Measurements from ENCODE around the gene SYNDIG1. TPM values are rescaled to one million over a fixed set of nuclear protein-coding genes. Genes with fewer than 3 reads are reported as not detected.

Gene SYNDIG1
- total RNA-seq, 4 donors from 2014 or later, result 0.20 to 1.3 (median 0.66) TPM; not detected in 1

DNA sequence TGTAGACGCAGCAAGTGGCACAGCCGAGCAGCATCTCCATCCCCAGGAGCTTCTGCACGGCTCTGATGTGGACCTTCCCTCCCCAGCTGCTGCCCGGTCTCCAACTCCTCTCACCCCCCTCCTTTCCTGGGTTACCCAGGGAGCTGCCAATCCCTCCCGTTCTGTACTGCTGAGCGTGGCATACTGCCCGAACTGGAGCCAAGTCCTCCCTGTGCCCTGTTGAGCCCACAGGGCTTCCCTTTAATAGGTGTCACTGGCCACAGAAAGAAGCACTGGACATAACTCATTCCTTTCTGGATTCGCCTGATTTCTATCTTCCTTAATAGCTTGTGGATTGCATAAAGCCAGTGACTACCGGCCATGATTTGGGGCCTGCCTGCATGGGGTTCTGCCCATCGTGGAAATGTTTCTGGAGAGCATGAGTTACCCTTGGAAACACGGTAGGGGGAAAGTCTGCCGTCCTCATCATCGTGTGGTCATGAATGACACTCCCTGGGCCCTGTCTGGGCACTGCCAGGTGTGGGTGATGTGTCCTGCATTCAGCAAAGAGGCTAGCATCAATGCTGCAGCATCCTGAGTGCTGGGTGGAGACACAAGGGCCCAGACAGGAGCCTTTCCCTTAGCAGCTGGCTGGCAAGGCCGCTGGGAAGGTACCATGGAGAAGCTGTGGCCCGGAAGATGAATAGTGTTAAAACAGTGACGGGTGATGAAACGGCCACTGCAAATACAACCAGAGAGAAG lies 189.7 kb downstream of the SYNDIG1 start:
- H3K36me3 ChIP-seq, result no peaks in the 10 kb centered on the region
- H3K9me3 ChIP-seq, result no peaks in the 10 kb centered on the region
- in situ Hi-C loops (cut with MboI; ENCODE audit: low sequenced_read_pairs in 4 of 4) (loop anchor here in 1 of 4 donors (25.0 kb wide), 1 partner anchor 97 kb away; no protein-coding TSS in a partner anchor), intact Hi-C loops (cut with DNase I; ENCODE audit: low total_unique reads) (no loop called here)
- DNase-seq (no peak), ATAC-seq (no peak)
- H3K27me3 ChIP-seq, result peaks cover 0 to 4% (median 2%) of the 10 kb centered on the region in 3 donors
- TF ChIP-seq, protein P1, sequence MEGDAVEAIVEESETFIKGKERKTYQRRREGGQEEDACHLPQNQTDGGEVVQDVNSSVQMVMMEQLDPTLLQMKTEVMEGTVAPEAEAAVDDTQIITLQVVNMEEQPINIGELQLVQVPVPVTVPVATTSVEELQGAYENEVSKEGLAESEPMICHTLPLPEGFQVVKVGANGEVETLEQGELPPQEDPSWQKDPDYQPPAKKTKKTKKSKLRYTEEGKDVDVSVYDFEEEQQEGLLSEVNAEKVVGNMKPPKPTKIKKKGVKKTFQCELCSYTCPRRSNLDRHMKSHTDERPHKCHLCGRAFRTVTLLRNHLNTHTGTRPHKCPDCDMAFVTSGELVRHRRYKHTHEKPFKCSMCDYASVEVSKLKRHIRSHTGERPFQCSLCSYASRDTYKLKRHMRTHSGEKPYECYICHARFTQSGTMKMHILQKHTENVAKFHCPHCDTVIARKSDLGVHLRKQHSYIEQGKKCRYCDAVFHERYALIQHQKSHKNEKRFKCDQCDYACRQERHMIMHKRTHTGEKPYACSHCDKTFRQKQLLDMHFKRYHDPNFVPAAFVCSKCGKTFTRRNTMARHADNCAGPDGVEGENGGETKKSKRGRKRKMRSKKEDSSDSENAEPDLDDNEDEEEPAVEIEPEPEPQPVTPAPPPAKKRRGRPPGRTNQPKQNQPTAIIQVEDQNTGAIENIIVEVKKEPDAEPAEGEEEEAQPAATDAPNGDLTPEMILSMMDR (IDR thresholded peaks at IDR 0.05 in 4 of 5, conservative IDR thresholded peaks at IDR 0.05 in 1 of 5), result no peak
- no peak for TF ChIP-seq POLR2A (IDR thresholded peaks at IDR 0.05)
- H3K4me1 ChIP-seq, result peaks cover 0 to 6% of the 10 kb centered on the region in 2 donors
- no peak overlapping the region for H3K27ac ChIP-seq
- H3K4me3 ChIP-seq, result no peak overlapping the region

GRCh38 chr20:24659835-24660234 lies 190.4 kb downstream of the SYNDIG1 start:
- Histone ChIP-seq H3K4me1 (peaks cover 0 to 6% of the 10 kb centered on the region in 2 donors), H3K36me3 (no peaks in the 10 kb centered on the region), H3K27me3 (peaks cover 0 to 6% (median 4%) of the 10 kb centered on the region in 3 donors), H3K27ac (no peak overlapping the region), H3K9me3 (no peaks in the 10 kb centered on the region), H3K4me3 (no peak overlapping the region)
- in situ Hi-C loops (cut with MboI; ENCODE audit: low sequenced_read_pairs in 4 of 4), result loop anchor here in 1 of 4 donors (25.0 kb wide), 1 partner anchor 98 kb away; no protein-coding TSS in a partner anchor
- no peak for DNase-seq
- TF ChIP-seq POLR2A (IDR thresholded peaks at IDR 0.05), result no peak
- TF ChIP-seq, protein P1 (IDR thresholded peaks at IDR 0.05 in 4 of 5, conservative IDR thresholded peaks at IDR 0.05 in 1 of 5), result no peak
- intact Hi-C loops (cut with DNase I; ENCODE audit: low total_unique reads), result no loop called here
- no peak for ATAC-seq

DNA sequence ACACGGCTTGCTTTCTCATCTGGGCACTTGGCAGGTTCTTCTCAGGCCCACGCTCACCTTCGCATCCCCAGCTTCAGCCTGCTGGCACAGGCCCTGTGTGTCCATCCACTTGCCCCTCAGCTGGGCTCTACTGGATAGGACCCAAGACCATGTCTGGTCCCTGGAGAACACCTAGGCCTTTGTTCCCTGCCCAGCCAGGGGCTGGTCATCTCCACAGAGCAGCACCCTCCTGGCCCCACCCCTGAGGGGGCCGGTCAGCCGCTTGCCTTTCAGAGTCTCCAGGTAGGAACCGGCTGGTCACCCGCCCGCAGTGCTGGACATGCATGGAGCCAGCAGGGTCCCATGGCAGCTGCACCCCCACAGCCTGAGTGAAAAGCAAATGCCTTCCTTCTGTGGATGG lies 191.2 kb downstream of the SYNDIG1 start:
- intact Hi-C loops (cut with DNase I; ENCODE audit: low total_unique reads), result no loop called here
- Histone ChIP-seq H3K9me3 (no peaks in the 10 kb centered on the region), H3K36me3 (no peaks in the 10 kb centered on the region), H3K4me3 (no peak overlapping the region), H3K4me1 (peaks cover 0 to 6% of the 10 kb centered on the region in 2 donors), H3K27me3 (peaks cover 0 to 6% (median 4%) of the 10 kb centered on the region in 3 donors), H3K27ac (no peak overlapping the region)
- in situ Hi-C loops (cut with MboI; ENCODE audit: low sequenced_read_pairs in 4 of 4), result loop anchor here in 1 of 4 donors (25.0 kb wide), 1 partner anchor 98 kb away; no protein-coding TSS in a partner anchor
- DNase-seq, result no peak
- TF ChIP-seq, protein P1 (IDR thresholded peaks at IDR 0.05 in 4 of 5, conservative IDR thresholded peaks at IDR 0.05 in 1 of 5), result no peak
- no peak for TF ChIP-seq POLR2A (IDR thresholded peaks at IDR 0.05)
- ATAC-seq, result no peak

GRCh38 chr20:24661255-24661654 lies 191.8 kb downstream of the SYNDIG1 start:
- in situ Hi-C loops (cut with MboI; ENCODE audit: low sequenced_read_pairs in 4 of 4), result loop anchor here in 1 of 4 donors (25.0 kb wide), 1 partner anchor 99 kb away; no protein-coding TSS in a partner anchor
- Histone ChIP-seq H3K27me3 (peaks cover 0 to 6% (median 4%) of the 10 kb centered on the region in 3 donors), H3K27ac (no peak overlapping the region), H3K9me3 (no peaks in the 10 kb centered on the region), H3K4me3 (no peak overlapping the region), H3K36me3 (no peaks in the 10 kb centered on the region), H3K4me1 (peaks cover 0 to 6% of the 10 kb centered on the region in 2 donors)
- DNase-seq (no peak), ATAC-seq (no peak)
- TF ChIP-seq, protein P1 (IDR thresholded peaks at IDR 0.05 in 4 of 5, conservative IDR thresholded peaks at IDR 0.05 in 1 of 5), result no peak
- no peak for TF ChIP-seq POLR2A (IDR thresholded peaks at IDR 0.05)
- intact Hi-C loops (cut with DNase I; ENCODE audit: low total_unique reads), result no loop called here

Measured in gastrocnemius medialis (tissue), 4 donors.